ENCODE measurements around the gene FGR.

- TF ChIP-seq POLR2A (IDR thresholded peaks at IDR 0.05), result no peak
- no peak for TF ChIP-seq CTCF (IDR thresholded peaks at IDR 0.05)
These were observed 25.8 kb downstream of the FGR start for GRCh38 chr1:27609210-27609555.
